Neural progenitor cell (in vitro differentiated cells): Measurements from ENCODE around the gene RXRA. TPM values are rescaled to one million over a fixed set of nuclear protein-coding genes. Genes with fewer than 3 reads are reported as not detected.

Source experiments
- DNase-seq: peaks from one replicate; pipeline ENCODE4 v3.0.0-alpha.2; 2016; ENCODE audit warnings: low spot score
- H2AFZ ChIP-seq: fragments of 200-600 bp; sonication (generic); replicated peaks from 2 replicates; pipeline ENCODE4 v1.6.1; 2016; ENCODE audit warnings: antibody characterized with exemption
- H3F3A ChIP-seq: fragments of 200-600 bp; sonication (generic); 2 replicates; pipeline ENCODE4 v1.6.1; 2016; ENCODE audit warnings: antibody characterized with exemption, low read depth
- H3K27ac ChIP-seq: fragments of 200-600 bp; sonication (generic); 2 replicates; pipeline ENCODE4 v1.5.1; 2016; ENCODE audit warnings: mild to moderate bottlenecking
- H3K27me3 ChIP-seq: fragments of 200-600 bp; sonication (generic); 2 replicates; pipeline ENCODE4 v1.6.1; 2016; ENCODE audit warnings: mild to moderate bottlenecking, moderate library complexity
- H3K36me3 ChIP-seq: fragments of 200-600 bp; sonication (generic); 2 replicates; pipeline ENCODE4 v1.5.1; 2016
- H3K4me1 ChIP-seq: fragments of 200-600 bp; sonication (generic); 2 replicates; pipeline ENCODE4 v1.6.1; 2016; ENCODE audit warnings: mixed run types
- H3K4me2 ChIP-seq: fragments of 200-600 bp; sonication (generic); 2 replicates; pipeline ENCODE4 v1.6.1; 2016
- H3K4me3 ChIP-seq: fragments of 200-600 bp; sonication (generic); 2 replicates; pipeline ENCODE4 v1.5.1; 2016
- H3K79me2 ChIP-seq: fragments of 200-600 bp; sonication (generic); 2 replicates; pipeline ENCODE4 v1.6.1; 2016; ENCODE audit warnings: low read depth
- H3K9ac ChIP-seq: fragments of 200-600 bp; sonication (generic); 2 replicates; pipeline ENCODE4 v1.6.1; 2016
- H3K9me3 ChIP-seq: fragments of 200-600 bp; sonication (generic); 2 replicates; pipeline ENCODE4 v1.5.1; 2016; ENCODE audit warnings: low read depth
- H4K20me1 ChIP-seq: fragments of 200-600 bp; sonication (generic); 2 replicates; pipeline ENCODE4 v1.6.1; 2016; ENCODE audit warnings: low read depth
- H3K27ac Mint-ChIP-seq: 3 replicates; pipeline ENCODE4 v1.8.0; 2021; ENCODE audit warnings: mixed read lengths
- H3K27me3 Mint-ChIP-seq: 2 replicates; pipeline ENCODE4 v1.8.0; 2022; ENCODE audit warnings: low read depth, mild to moderate bottlenecking, inconsistent platforms, moderate library complexity, mixed read lengths; ENCODE audit not compliant: insufficient read depth
- H3K36me3 Mint-ChIP-seq: 3 replicates; pipeline ENCODE4 v1.8.0; 2021; ENCODE audit warnings: mixed read lengths
- H3K4me1 Mint-ChIP-seq: 3 replicates; pipeline ENCODE4 v1.8.0; 2021; ENCODE audit warnings: mixed read lengths
- H3K4me3 Mint-ChIP-seq: 3 replicates; pipeline ENCODE4 v1.8.0; 2021; ENCODE audit warnings: mild to moderate bottlenecking, moderate library complexity, mixed read lengths
- H3K9me3 Mint-ChIP-seq: 3 replicates; pipeline ENCODE4 v1.8.0; 2020; ENCODE audit warnings: mixed read lengths
- EZH2 ChIP-seq: fragments of 200-600 bp; sonication (generic); IDR thresholded peaks from 2 replicates; pipeline ENCODE4 v1.6.1; 2017; ENCODE audit warnings: antibody characterized with exemption, mild to moderate bottlenecking, moderate library complexity
- EZH2phosphoT487 ChIP-seq: fragments of 200-600 bp; sonication (generic); IDR thresholded peaks from 2 replicates; pipeline ENCODE4 v1.6.1; 2017; ENCODE audit warnings: antibody characterized with exemption
- total RNA-seq: library from RNA; depleted of rRNA; stranded (reverse); fragments of >200 nt; gene quantifications from 2 replicates; pipeline ENCODE4 v1.2.3, GENCODE V29; 2015; ENCODE audit warnings: low replicate concordance
- TF ChIP-seq, protein P1 (sequence below): fragments of 200-600 bp; sonication (generic); IDR thresholded peaks from 2 replicates; pipeline ENCODE4 v1.5.1; 2017; ENCODE audit warnings: antibody characterized with exemption, mild to moderate bottlenecking

The RXRA gene
- total RNA-seq, 1 donor from 2014 or later: 11.6 TPM

DNA sequence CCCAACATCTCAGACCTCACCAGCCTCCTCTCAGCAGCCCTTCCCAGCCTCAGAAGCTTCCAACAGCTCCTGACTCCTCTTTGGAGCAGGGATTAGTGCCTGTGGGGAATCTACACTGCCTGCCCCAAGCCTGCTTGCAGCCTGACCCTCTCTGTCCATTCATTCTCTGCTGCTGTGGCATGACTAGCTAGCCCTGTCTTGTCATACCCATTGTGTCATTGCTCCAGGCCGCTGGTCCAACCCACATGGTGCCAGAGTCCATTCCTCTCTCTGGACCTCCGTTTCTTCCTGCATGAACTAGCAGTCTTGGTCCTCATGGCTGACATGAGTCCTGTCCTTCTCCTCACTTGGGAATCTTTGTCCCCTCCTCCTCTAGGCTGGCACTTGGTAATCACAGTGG lies 12.8 kb upstream of the RXRA start:
- Histone ChIP-seq H3K4me3 (no peak overlapping the region), H3K4me1 (peaks cover 20% of the 10 kb centered on the region), H3K27ac (no peak overlapping the region), H3K36me3 (no peaks in the 10 kb centered on the region), H3K4me2 (no peak overlapping the region), H2AFZ (no peak overlapping the region), H3F3A (peaks cover 11% of the 10 kb centered on the region), H3K9ac (no peak overlapping the region), H3K27me3 (no peaks in the 10 kb centered on the region), H3K9me3 (no peaks in the 10 kb centered on the region), H4K20me1 (no peaks in the 10 kb centered on the region), H3K79me2 (no peaks in the 10 kb centered on the region)
- DNase-seq: no peak
- TF ChIP-seq, protein P1, sequence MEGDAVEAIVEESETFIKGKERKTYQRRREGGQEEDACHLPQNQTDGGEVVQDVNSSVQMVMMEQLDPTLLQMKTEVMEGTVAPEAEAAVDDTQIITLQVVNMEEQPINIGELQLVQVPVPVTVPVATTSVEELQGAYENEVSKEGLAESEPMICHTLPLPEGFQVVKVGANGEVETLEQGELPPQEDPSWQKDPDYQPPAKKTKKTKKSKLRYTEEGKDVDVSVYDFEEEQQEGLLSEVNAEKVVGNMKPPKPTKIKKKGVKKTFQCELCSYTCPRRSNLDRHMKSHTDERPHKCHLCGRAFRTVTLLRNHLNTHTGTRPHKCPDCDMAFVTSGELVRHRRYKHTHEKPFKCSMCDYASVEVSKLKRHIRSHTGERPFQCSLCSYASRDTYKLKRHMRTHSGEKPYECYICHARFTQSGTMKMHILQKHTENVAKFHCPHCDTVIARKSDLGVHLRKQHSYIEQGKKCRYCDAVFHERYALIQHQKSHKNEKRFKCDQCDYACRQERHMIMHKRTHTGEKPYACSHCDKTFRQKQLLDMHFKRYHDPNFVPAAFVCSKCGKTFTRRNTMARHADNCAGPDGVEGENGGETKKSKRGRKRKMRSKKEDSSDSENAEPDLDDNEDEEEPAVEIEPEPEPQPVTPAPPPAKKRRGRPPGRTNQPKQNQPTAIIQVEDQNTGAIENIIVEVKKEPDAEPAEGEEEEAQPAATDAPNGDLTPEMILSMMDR: no peak
- TF ChIP-seq EZH2phosphoT487: no peak
- TF ChIP-seq EZH2: no peak
- Mint-ChIP-seq H3K36me3 (no peaks in the 10 kb centered on the region), H3K9me3 (peaks cover 13% of the 10 kb centered on the region), H3K27ac (no peak overlapping the region), H3K27me3 (peaks cover 9% of the 10 kb centered on the region), H3K4me1 (peaks cover 19% of the 10 kb centered on the region), H3K4me3 (no peak overlapping the region)

DNA sequence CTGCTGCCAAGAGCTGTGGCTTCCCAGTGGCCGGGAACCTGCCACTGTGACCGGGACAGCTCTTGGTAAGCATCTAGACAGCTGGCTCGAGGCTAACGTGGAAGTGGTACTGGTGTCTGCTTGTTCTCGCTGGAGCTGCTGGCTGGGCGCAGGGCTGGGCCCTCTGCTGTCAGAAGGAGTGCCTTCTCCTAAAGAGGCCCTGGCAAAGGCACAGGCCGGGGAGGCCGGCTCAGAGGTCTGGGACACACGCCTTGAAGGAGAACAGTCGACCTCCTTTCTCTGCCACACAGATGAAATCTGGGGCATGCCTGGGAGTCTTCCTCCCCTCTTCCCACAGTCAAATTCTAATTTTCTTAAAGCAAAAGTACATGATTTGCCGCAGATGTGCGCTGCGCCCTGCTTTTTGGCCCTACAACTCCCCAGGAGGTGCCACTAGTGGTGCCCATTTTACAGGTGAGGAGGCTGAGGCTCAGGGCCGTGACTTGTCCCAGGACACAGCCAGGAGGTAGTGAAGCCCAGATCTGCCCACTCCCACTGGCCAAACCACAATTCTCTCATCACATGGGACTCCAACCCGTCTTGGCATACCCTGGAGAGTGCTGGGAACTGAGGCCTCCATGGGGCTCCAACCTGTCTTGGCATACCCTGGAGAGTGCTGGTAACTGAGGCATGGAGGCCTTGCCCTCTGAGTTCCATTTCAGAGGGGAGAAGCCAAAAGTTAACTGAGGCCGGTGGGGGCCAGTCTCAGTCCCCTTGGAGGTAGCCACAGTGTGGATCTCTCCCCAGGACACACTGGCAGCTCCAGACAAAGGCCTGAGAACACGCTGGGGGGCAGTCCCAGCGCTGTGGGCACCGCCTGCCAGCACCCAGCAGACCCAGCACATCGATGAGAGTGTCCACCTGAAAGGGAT lies 12.0 kb upstream of the RXRA start:
- no peak for DNase-seq

DNA sequence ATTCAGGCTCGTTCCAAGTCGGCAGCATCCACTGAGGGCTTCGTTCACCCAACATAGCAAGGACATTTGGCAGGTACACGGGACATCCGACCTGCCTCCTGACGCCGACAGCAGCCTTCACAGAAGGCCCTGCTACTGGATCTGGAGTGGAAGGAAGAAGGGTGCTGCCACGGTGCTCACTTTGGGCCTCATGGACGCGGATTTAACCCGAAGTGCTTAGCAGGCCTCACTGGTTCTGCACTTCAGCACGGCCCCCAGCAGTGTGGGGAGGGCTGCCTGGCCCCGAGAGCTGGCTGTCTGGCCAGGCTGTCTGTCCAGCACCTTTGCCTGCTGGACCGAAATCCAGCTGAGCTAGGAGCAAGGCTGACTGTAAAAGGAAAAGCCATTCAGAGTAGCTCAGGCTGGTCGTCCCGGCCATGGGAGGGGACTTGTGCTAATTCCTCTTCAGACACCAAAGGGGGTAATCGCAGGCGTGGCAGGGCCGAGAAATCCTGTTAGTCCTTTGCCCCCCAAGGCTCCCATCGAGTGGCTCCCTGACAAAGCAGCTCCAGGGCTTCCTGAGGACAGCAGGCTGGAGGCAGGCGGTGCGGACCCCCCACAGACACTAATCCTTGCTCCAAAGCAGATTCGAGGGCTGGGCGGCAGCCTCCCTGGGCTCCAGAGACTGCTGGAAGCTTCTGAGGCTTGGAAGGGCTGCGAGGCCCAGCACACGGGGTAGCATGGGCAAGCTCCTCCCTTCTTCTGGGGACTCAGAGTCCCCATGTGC lies 11.1 kb upstream of the RXRA start:
- Histone ChIP-seq H3K36me3 (no peaks in the 10 kb centered on the region), H3K27me3 (no peaks in the 10 kb centered on the region), H3K9me3 (no peaks in the 10 kb centered on the region), H2AFZ (no peak overlapping the region), H3K4me3 (no peak overlapping the region), H3F3A (peaks cover 18% of the 10 kb centered on the region), H3K79me2 (no peaks in the 10 kb centered on the region), H3K9ac (no peak overlapping the region), H3K4me2 (peak overlapping the region; percentile 19), H3K4me1 (peaks cover 30% of the 10 kb centered on the region), H4K20me1 (no peaks in the 10 kb centered on the region), H3K27ac (no peak overlapping the region)
- Mint-ChIP-seq H3K27ac (no peak overlapping the region), H3K27me3 (peaks cover 14% of the 10 kb centered on the region), H3K36me3 (no peaks in the 10 kb centered on the region), H3K4me1 (peaks cover 27% of the 10 kb centered on the region), H3K4me3 (no peak overlapping the region), H3K9me3 (peaks cover 9% of the 10 kb centered on the region)
- TF ChIP-seq, protein P1: no peak
- no peak for TF ChIP-seq EZH2phosphoT487
- no peak for TF ChIP-seq EZH2
- DNase-seq: peak; percentile 80

More for the DNA sequence above, 12.0 kb upstream of the RXRA start:
- no peak overlapping the region for H3K9ac ChIP-seq
- peaks cover 11% of the 10 kb centered on the region for H3F3A ChIP-seq
- Mint-ChIP-seq H3K4me1 (peaks cover 23% of the 10 kb centered on the region), H3K36me3 (no peaks in the 10 kb centered on the region), H3K4me3 (no peak overlapping the region), H3K9me3 (peaks cover 13% of the 10 kb centered on the region), H3K27ac (no peak overlapping the region), H3K27me3 (peaks cover 12% of the 10 kb centered on the region)
- H3K4me2 ChIP-seq: peak overlapping the region; percentile 19
- TF ChIP-seq, protein P1: no peak
- no peak for TF ChIP-seq EZH2
- TF ChIP-seq EZH2phosphoT487: no peak
- H4K20me1 ChIP-seq: no peaks in the 10 kb centered on the region
- no peaks in the 10 kb centered on the region for H3K27me3 ChIP-seq
- no peaks in the 10 kb centered on the region for H3K9me3 ChIP-seq
- no peak overlapping the region for H3K4me3 ChIP-seq
- H3K79me2 ChIP-seq: no peaks in the 10 kb centered on the region
- H2AFZ ChIP-seq: no peak overlapping the region
- no peak overlapping the region for H3K27ac ChIP-seq
- H3K4me1 ChIP-seq: peaks cover 21% of the 10 kb centered on the region
- H3K36me3 ChIP-seq: no peaks in the 10 kb centered on the region
